Skeletal muscle satellite cell (primary cell): ENCODE data around the gene RRBP1.

ENCODE experiments used
- H3K27me3 ChIP-seq: 2 replicates; pipeline ENCODE4 v1.7.0; 2013; ENCODE audit warnings: low read length; ENCODE audit not compliant: control insufficient read depth, insufficient read depth
- H3K36me3 ChIP-seq: 2 replicates; pipeline ENCODE4 v1.7.0; 2013; ENCODE audit warnings: mild to moderate bottlenecking, control low read depth, low read length; ENCODE audit not compliant: insufficient read depth
- H3K4me1 ChIP-seq: 2 replicates; pipeline ENCODE4 v1.7.0; 2013; ENCODE audit warnings: low read length; ENCODE audit not compliant: control insufficient read depth, insufficient read depth
- H3K4me2 ChIP-seq: 2 replicates; pipeline ENCODE4 v1.7.0; 2013; ENCODE audit warnings: mild to moderate bottlenecking, low read length
- H3K4me3 ChIP-seq: 2 replicates; pipeline ENCODE4 v1.7.0; 2013; ENCODE audit warnings: low read length
- H3K9ac ChIP-seq: 2 replicates; pipeline ENCODE4 v1.7.0; 2013; ENCODE audit warnings: mild to moderate bottlenecking, low read depth, low read length, moderate library complexity
- H3K9me3 ChIP-seq: replicated peaks from 2 replicates; pipeline ENCODE4 v1.7.0; 2013; ENCODE audit warnings: mild to moderate bottlenecking, control low read depth, low read length

Gene RRBP1

GRCh38 chr20:17648791-17649730, 33.0 kb downstream of the RRBP1 start:
- H3K4me3 ChIP-seq, result no peak overlapping the region
- peak overlapping the region; percentile 46 for H3K9ac ChIP-seq
- peaks cover 56% of the 10 kb centered on the region for H3K4me1 ChIP-seq
- H3K4me2 ChIP-seq, result peak overlapping the region; percentile 23
- peaks cover 50% of the 10 kb centered on the region for H3K36me3 ChIP-seq
- no peaks in the 10 kb centered on the region for H3K27me3 ChIP-seq
- H3K9me3 ChIP-seq, result no peaks in the 10 kb centered on the region

DNA sequence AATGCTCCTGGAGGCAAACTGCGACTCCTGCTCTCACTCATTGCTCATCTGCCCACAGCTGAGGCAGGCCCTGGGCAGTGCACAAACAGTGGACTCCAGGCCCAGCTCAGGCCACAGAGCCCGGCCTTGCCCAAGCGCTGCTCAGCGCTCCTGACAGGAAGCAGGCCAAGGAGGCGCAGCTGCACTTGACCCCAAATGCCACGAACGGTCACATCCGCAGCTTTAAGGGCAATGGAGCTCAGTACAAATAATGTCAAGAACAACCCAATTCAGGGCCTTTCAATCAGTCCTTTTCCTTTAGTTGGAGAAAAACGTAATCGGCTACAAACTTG, 33.8 kb downstream of the RRBP1 start:
- H3K9me3 ChIP-seq, result no peaks in the 10 kb centered on the region
- H3K4me3 ChIP-seq, result no peak overlapping the region
- H3K36me3 ChIP-seq, result peaks cover 53% of the 10 kb centered on the region
- H3K4me2 ChIP-seq, result peak overlapping the region; percentile 11
- H3K4me1 ChIP-seq, result peaks cover 64% of the 10 kb centered on the region
- H3K9ac ChIP-seq, result peak overlapping the region; percentile 46
- no peaks in the 10 kb centered on the region for H3K27me3 ChIP-seq

DNA sequence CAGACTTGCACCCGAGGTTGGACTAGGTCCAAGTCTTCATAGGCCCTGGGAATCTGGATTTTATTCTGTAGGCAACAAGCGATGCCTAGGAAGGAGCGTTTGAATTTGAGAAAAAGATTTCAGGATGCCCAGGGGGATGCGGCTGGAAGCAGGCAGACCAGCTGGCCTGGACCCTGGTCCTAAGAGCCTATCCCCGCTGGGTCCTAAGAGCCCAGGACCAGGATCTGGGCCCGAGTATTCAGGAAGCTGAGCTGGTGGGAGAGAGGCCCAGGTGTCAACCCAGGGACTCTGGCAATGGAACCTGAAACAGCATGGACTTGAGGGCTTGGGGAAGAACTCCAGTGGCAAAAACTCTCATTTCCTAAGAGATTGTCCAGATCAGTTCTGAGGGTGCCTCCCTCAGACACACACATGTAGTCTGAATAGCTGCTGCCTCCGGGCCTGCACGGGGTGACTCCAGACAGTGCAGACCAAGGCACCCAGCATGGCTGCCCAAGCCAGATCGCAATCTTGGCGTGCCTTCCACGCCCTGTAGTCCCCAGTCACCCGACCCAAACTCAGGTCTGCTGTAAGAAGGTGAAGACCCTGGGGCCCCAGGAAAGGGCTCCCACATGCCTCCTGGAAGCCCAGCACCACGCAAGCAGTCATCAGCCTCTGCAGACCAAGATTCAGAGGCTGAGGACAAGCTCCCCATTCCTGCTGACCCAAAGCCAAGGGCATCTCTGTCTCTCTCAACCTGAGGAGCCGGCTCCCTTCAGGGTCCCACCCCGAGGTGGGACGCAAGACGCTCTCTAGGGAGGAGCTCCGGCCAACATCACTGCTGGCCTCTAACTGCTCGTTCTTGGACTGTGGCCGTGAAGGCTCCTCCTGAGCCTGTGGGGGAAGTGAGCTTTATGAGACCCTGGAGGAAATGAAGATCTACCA, 34.4 kb downstream of the RRBP1 start:
- H3K9me3 ChIP-seq, result no peaks in the 10 kb centered on the region
- peak overlapping the region; percentile 11 for H3K4me2 ChIP-seq
- no peaks in the 10 kb centered on the region for H3K27me3 ChIP-seq
- H3K4me1 ChIP-seq, result peaks cover 60% of the 10 kb centered on the region
- H3K36me3 ChIP-seq, result peaks cover 53% of the 10 kb centered on the region
- H3K9ac ChIP-seq, result peak overlapping the region; percentile 46
- no peak overlapping the region for H3K4me3 ChIP-seq

- no peak overlapping the region for H3K9ac ChIP-seq
- H3K4me2 ChIP-seq, result no peak overlapping the region
- no peak overlapping the region for H3K4me3 ChIP-seq
- H3K27me3 ChIP-seq, result no peaks in the 10 kb centered on the region
- H3K9me3 ChIP-seq, result no peaks in the 10 kb centered on the region
- peaks cover 55% of the 10 kb centered on the region for H3K36me3 ChIP-seq
- peaks cover 56% of the 10 kb centered on the region for H3K4me1 ChIP-seq
Measured at GRCh38 chr20:17646961-17647301, 35.1 kb downstream of the RRBP1 start.

DNA sequence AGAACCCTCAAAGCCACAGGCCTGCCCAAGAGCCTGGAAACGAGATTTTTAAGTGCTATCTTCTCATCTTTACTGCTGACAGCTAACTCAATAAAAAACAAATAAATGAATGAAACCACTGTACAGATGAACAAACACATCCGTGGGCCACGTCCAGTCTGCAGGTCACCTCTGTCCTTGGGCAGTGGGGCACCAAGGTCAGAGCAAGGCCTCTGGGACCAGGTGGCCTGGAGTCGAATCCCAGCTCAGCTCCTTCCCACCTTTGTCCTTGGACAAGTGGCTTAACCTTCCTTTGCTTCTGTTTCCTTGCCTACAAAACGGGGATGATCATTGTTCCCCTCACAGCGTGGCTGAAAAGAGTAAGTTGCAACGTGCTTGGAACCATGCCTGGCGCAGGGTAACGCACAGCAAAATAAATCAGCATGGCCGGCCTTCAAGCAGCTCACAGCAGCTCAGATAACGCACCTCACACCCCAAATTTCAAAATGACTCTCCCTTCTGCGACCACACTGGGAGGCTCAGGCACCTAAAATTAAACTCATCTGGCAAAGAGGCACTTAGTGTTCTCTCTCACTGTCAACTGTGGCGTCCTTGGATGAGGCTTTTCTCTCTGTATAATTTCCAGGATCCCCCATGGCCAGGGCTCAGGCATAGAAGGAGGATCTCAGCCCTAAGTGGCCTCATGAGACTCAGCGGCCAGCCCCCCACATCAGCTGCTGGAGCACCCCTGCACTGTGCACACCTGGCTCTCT, 35.7 kb downstream of the RRBP1 start:
- Histone ChIP-seq H3K4me1 (peaks cover 50% of the 10 kb centered on the region), H3K9me3 (no peaks in the 10 kb centered on the region), H3K4me2 (no peak overlapping the region), H3K4me3 (no peak overlapping the region), H3K36me3 (peaks cover 57% of the 10 kb centered on the region), H3K27me3 (no peaks in the 10 kb centered on the region), H3K9ac (no peak overlapping the region)

GRCh38 chr20:17645546-17646208, 36.4 kb downstream of the RRBP1 start:
- no peaks in the 10 kb centered on the region for H3K9me3 ChIP-seq
- H3K9ac ChIP-seq, result no peak overlapping the region
- H3K36me3 ChIP-seq, result peaks cover 63% of the 10 kb centered on the region
- H3K4me1 ChIP-seq, result peaks cover 43% of the 10 kb centered on the region
- H3K4me3 ChIP-seq, result no peak overlapping the region
- no peak overlapping the region for H3K4me2 ChIP-seq
- no peaks in the 10 kb centered on the region for H3K27me3 ChIP-seq

GRCh38 chr20:17645010-17645409, 37.0 kb downstream of the RRBP1 start:
- no peaks in the 10 kb centered on the region for H3K27me3 ChIP-seq
- H3K4me1 ChIP-seq, result peaks cover 41% of the 10 kb centered on the region
- no peak overlapping the region for H3K4me2 ChIP-seq
- no peak overlapping the region for H3K4me3 ChIP-seq
- H3K9ac ChIP-seq, result no peak overlapping the region
- H3K36me3 ChIP-seq, result peaks cover 64% of the 10 kb centered on the region
- no peaks in the 10 kb centered on the region for H3K9me3 ChIP-seq

DNA sequence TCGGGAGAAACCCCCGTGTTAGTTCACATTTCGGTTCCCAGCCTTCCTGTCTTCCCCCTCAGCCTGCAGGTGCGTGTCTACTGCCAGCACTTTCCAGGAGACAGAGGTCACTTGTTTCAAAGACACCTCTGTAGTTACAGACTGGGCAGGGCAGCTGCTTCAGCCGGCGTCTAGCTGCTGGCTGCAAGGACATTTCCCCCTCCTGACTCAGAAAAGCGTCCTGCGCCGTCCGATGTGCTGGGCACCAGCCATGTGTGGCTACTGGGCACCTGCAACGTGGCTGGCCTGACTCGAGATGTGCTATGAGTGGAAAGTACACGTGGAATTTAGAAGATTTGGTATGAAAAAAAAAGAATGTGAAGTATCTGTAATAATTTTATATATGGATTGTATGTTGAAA, 37.6 kb downstream of the RRBP1 start:
- no peaks in the 10 kb centered on the region for H3K9me3 ChIP-seq
- H3K4me2 ChIP-seq, result peak overlapping the region; percentile 28
- no peaks in the 10 kb centered on the region for H3K27me3 ChIP-seq
- H3K9ac ChIP-seq, result peak overlapping the region; percentile 29
- peaks cover 66% of the 10 kb centered on the region for H3K36me3 ChIP-seq
- H3K4me3 ChIP-seq, result no peak overlapping the region
- peaks cover 41% of the 10 kb centered on the region for H3K4me1 ChIP-seq

- H3K4me2 ChIP-seq, result peak overlapping the region; percentile 28
- peaks cover 74% of the 10 kb centered on the region for H3K36me3 ChIP-seq
- H3K9ac ChIP-seq, result peak overlapping the region; percentile 57
- no peaks in the 10 kb centered on the region for H3K9me3 ChIP-seq
- H3K4me1 ChIP-seq, result peaks cover 34% of the 10 kb centered on the region
- no peaks in the 10 kb centered on the region for H3K27me3 ChIP-seq
- no peak overlapping the region for H3K4me3 ChIP-seq
Measured at GRCh38 chr20:17643531-17644188, 38.4 kb downstream of the RRBP1 start.

- H3K4me1 ChIP-seq, result peaks cover 24% of the 10 kb centered on the region
- H3K27me3 ChIP-seq, result no peaks in the 10 kb centered on the region
- H3K4me3 ChIP-seq, result no peak overlapping the region
- H3K4me2 ChIP-seq, result no peak overlapping the region
- H3K36me3 ChIP-seq, result peaks cover 74% of the 10 kb centered on the region
- H3K9ac ChIP-seq, result no peak overlapping the region
- no peaks in the 10 kb centered on the region for H3K9me3 ChIP-seq
Measured at GRCh38 chr20:17642404-17643269, 39.4 kb downstream of the RRBP1 start.
